ENCODE data around the gene PRKCB. TPM values are rescaled to one million over a fixed set of nuclear protein-coding genes. Genes with fewer than 3 reads are reported as not detected.

Gene PRKCB
- total RNA-seq, 4 donors from 2014 or later, result 10.7 to 23.9 (median 18.2) TPM

- no peak overlapping the region for H3K27ac ChIP-seq
- no peaks in the 10 kb centered on the region for H3K36me3 ChIP-seq
- H3K27me3 ChIP-seq, result peaks cover 6% of the 10 kb centered on the region
- ATAC-seq, result no peak
- H3K4me1 ChIP-seq, result no peaks in the 10 kb centered on the region
- no peaks in the 10 kb centered on the region for H3K9me3 ChIP-seq
- WGBS, 2 donors (ENCODE audit: low coverage in 1 of 2), result 33 to 50% methylated on average over 2 to 4 of the region's 6 CpGs
- TF ChIP-seq EP300 (IDR thresholded peaks at IDR 0.05) (no peak), POLR2AphosphoS5 (IDR thresholded peaks at IDR 0.05) (no peak), POLR2A (IDR thresholded peaks at IDR 0.05) (no peak)
- TF ChIP-seq, protein P1, sequence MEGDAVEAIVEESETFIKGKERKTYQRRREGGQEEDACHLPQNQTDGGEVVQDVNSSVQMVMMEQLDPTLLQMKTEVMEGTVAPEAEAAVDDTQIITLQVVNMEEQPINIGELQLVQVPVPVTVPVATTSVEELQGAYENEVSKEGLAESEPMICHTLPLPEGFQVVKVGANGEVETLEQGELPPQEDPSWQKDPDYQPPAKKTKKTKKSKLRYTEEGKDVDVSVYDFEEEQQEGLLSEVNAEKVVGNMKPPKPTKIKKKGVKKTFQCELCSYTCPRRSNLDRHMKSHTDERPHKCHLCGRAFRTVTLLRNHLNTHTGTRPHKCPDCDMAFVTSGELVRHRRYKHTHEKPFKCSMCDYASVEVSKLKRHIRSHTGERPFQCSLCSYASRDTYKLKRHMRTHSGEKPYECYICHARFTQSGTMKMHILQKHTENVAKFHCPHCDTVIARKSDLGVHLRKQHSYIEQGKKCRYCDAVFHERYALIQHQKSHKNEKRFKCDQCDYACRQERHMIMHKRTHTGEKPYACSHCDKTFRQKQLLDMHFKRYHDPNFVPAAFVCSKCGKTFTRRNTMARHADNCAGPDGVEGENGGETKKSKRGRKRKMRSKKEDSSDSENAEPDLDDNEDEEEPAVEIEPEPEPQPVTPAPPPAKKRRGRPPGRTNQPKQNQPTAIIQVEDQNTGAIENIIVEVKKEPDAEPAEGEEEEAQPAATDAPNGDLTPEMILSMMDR (IDR thresholded peaks at IDR 0.05), result no peak
- no peak overlapping the region for H3K4me3 ChIP-seq
Observed at GRCh38 chr16:24075931-24076716, 240.3 kb downstream of the PRKCB start.

- Histone ChIP-seq H3K9me3 (no peaks in the 10 kb centered on the region), H3K36me3 (no peaks in the 10 kb centered on the region), H3K4me1 (no peaks in the 10 kb centered on the region), H3K4me3 (no peak overlapping the region), H3K27me3 (peaks cover 6% of the 10 kb centered on the region), H3K27ac (no peak overlapping the region)
- no peak for ATAC-seq
- 67 to 79% methylated on average over 1 of the region's 1 CpG for WGBS, 2 donors (ENCODE audit: low coverage in 1 of 2)
- no peak for TF ChIP-seq POLR2AphosphoS5 (IDR thresholded peaks at IDR 0.05)
Observed at GRCh38 chr16:24077292-24077691, 241.5 kb downstream of the PRKCB start.

DNA sequence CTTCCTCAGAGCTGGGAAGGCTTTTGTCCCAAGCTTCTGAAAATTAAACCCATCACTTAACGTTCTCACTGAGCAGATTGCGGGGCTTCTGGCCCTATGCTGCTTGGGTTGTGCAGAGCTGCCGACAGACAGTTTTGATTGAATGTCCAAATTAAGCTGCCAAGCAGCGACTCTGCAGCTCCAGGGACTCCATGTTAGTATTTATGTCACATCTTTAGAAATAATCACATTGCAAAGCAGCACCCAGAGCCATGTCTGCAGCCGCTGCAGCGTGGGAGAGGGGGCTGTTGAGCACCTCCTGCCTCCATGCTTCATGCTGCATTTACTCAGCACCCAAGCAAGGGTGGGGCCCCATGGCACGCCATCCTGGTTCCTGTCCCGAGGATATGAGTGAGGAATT lies 242.2 kb downstream of the PRKCB start:
- Histone ChIP-seq H3K9me3 (no peaks in the 10 kb centered on the region), H3K36me3 (no peaks in the 10 kb centered on the region), H3K27me3 (peaks cover 6% of the 10 kb centered on the region), H3K4me1 (no peaks in the 10 kb centered on the region), H3K27ac (no peak overlapping the region), H3K4me3 (no peak overlapping the region)
- WGBS, 2 donors (ENCODE audit: low coverage in 1 of 2), result 55 to 72% methylated on average over 4 to 5 of the region's 8 CpGs
- no peak for ATAC-seq
- TF ChIP-seq POLR2A (IDR thresholded peaks at IDR 0.05) (no peak), POLR2AphosphoS5 (IDR thresholded peaks at IDR 0.05) (no peak), EP300 (IDR thresholded peaks at IDR 0.05) (no peak)
- TF ChIP-seq, protein P1 (IDR thresholded peaks at IDR 0.05), result no peak

GRCh38 chr16:24085666-24086065 lies 249.9 kb downstream of the PRKCB start:
- Histone ChIP-seq H3K9me3 (peaks cover 0 to 3% (median 0%) of the 10 kb centered on the region in 3 donors), H3K36me3 (no peaks in the 10 kb centered on the region), H3K4me3 (no peak overlapping the region), H3K27ac (no peak overlapping the region), H3K4me1 (no peaks in the 10 kb centered on the region), H3K27me3 (peaks cover 6% of the 10 kb centered on the region)
- WGBS, 2 donors (ENCODE audit: low coverage in 1 of 2), result 37 to 78% methylated on average over 2 to 5 of the region's 5 CpGs
- no peak for ATAC-seq
- TF ChIP-seq POLR2AphosphoS5 (IDR thresholded peaks at IDR 0.05), result no peak
- TF ChIP-seq, protein P1 (IDR thresholded peaks at IDR 0.05), result no peak
- no peak for TF ChIP-seq POLR2A (IDR thresholded peaks at IDR 0.05)
- no peak for TF ChIP-seq EP300 (IDR thresholded peaks at IDR 0.05)

- Histone ChIP-seq H3K4me1 (no peaks in the 10 kb centered on the region), H3K27ac (no peak overlapping the region), H3K4me3 (no peak overlapping the region), H3K9me3 (peaks cover 0 to 17% (median 0%) of the 10 kb centered on the region in 3 donors), H3K36me3 (no peaks in the 10 kb centered on the region), H3K27me3 (peaks cover 6% of the 10 kb centered on the region)
- ATAC-seq, result no peak
- 5 to 31% methylated on average over 7 to 10 of the region's 10 CpGs for WGBS, 2 donors (ENCODE audit: low coverage in 1 of 2)
- TF ChIP-seq POLR2A (IDR thresholded peaks at IDR 0.05) (no peak), POLR2AphosphoS5 (IDR thresholded peaks at IDR 0.05) (no peak), EP300 (IDR thresholded peaks at IDR 0.05) (no peak)
- TF ChIP-seq, protein P1 (IDR thresholded peaks at IDR 0.05), result no peak
Observed at GRCh38 chr16:24087891-24088410, 252.2 kb downstream of the PRKCB start.

All from gastroesophageal sphincter (tissue), 4 donors.